Measurements from ENCODE around the gene PRELP.

Gene PRELP

GRCh38 chr1:203493901-203494300 is 18.3 kb downstream of the PRELP start, which contains the start of gene OPTC:
OPTC (plus strand) TSS chr1:203494153; CDS start chr1:203496006, 1,853 bp downstream.
- TF ChIP-seq CTCF (IDR thresholded peaks at IDR 0.05; ENCODE audit: poor library complexity, severe bottlenecking) = no peak
- Histone ChIP-seq H3K9me3 (ENCODE audit: severe bottlenecking) (no peaks in the 10 kb centered on the region), H3K4me3 (ENCODE audit: severe bottlenecking) (no peak within 1 kb of the TSS), H3K27ac (ENCODE audit: poor library complexity, severe bottlenecking) (no peak within 1 kb of the TSS), H3K4me1 (ENCODE audit: insufficient read depth, poor library complexity, severe bottlenecking) (no peaks in the 10 kb centered on the region), H3K36me3 (ENCODE audit: low read depth) (no peaks in the 10 kb centered on the region), H3K27me3 (ENCODE audit: insufficient read depth, poor library complexity, severe bottlenecking) (no peaks in the 10 kb centered on the region)
- no peak for DNase-seq (ENCODE audit: low spot score)
- no peak for ATAC-seq (ENCODE audit: low read depth)

GRCh38 chr1:203495845-203496244 is 20.2 kb downstream of the PRELP start:
- Histone ChIP-seq H3K4me3 (ENCODE audit: severe bottlenecking) (no peak overlapping the region), H3K36me3 (ENCODE audit: low read depth) (no peaks in the 10 kb centered on the region), H3K4me1 (ENCODE audit: insufficient read depth, poor library complexity, severe bottlenecking) (no peaks in the 10 kb centered on the region), H3K27me3 (ENCODE audit: insufficient read depth, poor library complexity, severe bottlenecking) (no peaks in the 10 kb centered on the region), H3K27ac (ENCODE audit: poor library complexity, severe bottlenecking) (no peak overlapping the region), H3K9me3 (ENCODE audit: severe bottlenecking) (no peaks in the 10 kb centered on the region)
- DNase-seq (ENCODE audit: low spot score) (no peak), ATAC-seq (ENCODE audit: low read depth) (no peak)
- no peak for TF ChIP-seq CTCF (IDR thresholded peaks at IDR 0.05; ENCODE audit: poor library complexity, severe bottlenecking)

DNA sequence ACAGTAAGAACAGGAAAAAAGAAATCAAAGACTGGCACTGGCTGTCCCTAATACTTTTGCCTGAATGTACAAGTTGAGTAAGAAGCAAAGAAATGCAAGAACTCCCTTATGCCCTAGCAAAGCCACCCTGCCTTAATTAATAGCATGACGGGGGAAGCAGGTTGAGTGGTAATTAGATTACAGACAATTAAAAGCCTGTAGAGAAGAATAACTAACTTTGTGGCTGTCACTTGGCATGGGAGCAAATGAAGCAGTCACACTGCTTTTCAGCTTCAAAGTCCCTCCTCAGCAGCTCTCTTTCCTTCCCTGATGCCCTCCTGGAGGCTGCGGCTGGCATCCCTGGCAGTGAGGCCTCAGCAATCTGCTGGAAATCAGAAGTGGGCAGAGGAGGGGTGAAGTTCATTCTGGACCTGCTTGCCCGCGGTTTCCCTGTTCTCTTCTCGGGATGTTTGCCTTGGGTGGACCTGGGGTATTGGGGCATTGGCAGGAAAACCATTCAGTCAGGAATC is 21.7 kb downstream of the PRELP start:
- no peak for TF ChIP-seq CTCF (IDR thresholded peaks at IDR 0.05; ENCODE audit: poor library complexity, severe bottlenecking)
- ATAC-seq (ENCODE audit: low read depth) (no peak), DNase-seq (ENCODE audit: low spot score) (no peak)
- H3K36me3 ChIP-seq (ENCODE audit: low read depth) = no peaks in the 10 kb centered on the region
- no peaks in the 10 kb centered on the region for H3K4me1 ChIP-seq (ENCODE audit: insufficient read depth, poor library complexity, severe bottlenecking)
- H3K27me3 ChIP-seq (ENCODE audit: insufficient read depth, poor library complexity, severe bottlenecking) = no peaks in the 10 kb centered on the region
- no peaks in the 10 kb centered on the region for H3K9me3 ChIP-seq (ENCODE audit: severe bottlenecking)
- H3K27ac ChIP-seq (ENCODE audit: poor library complexity, severe bottlenecking) = no peak overlapping the region
- H3K4me3 ChIP-seq (ENCODE audit: severe bottlenecking) = no peak overlapping the region

DNA sequence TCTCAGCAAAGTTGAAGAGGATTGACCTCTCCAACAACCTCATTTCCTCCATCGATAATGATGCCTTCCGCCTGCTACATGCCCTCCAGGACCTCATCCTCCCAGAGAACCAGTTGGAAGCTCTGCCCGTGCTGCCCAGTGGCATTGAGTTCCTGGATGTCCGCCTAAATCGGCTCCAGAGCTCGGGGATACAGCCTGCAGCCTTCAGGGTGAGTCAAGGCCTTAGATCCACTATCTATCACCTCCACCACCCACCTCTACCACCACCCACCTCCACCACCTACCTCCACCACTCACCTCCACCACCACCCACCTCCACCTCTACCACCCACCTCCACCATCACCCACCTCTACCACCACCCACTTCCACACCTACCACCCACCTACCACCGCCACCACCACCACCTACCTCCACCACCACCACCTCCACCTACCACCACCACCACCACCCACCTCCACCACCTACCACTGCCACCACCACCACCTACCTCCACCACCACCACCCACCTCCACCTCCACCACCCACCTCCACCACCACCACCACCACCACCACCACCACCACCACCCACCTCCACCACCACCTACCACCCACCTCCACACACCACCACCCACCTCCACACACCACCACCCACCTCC is 24.2 kb downstream of the PRELP start:
- no peaks in the 10 kb centered on the region for H3K36me3 ChIP-seq (ENCODE audit: low read depth)
- DNase-seq (ENCODE audit: low spot score) (no peak), ATAC-seq (ENCODE audit: low read depth) (no peak)
- H3K9me3 ChIP-seq (ENCODE audit: severe bottlenecking) = no peaks in the 10 kb centered on the region
- TF ChIP-seq CTCF (IDR thresholded peaks at IDR 0.05; ENCODE audit: poor library complexity, severe bottlenecking) = no peak
- no peak overlapping the region for H3K27ac ChIP-seq (ENCODE audit: poor library complexity, severe bottlenecking)
- no peaks in the 10 kb centered on the region for H3K4me1 ChIP-seq (ENCODE audit: insufficient read depth, poor library complexity, severe bottlenecking)
- no peak overlapping the region for H3K4me3 ChIP-seq (ENCODE audit: severe bottlenecking)
- no peaks in the 10 kb centered on the region for H3K27me3 ChIP-seq (ENCODE audit: insufficient read depth, poor library complexity, severe bottlenecking)

DNA sequence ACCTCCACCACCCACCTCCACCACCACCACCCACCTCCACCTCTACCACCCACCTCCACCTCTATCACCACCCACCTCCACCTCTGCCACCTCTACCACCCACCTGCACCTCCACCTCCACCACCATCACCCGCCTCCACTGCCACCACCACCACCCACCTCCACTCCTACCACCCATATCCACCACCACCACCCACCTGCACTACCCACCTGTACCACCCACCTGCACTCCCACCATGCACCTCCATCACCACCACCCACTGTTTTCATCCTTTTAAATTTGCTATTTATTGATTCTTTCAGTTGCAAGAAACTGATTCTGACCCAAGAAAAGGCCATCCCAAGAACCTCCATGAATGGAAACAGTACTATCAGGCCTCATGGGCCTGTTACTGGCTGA is 24.7 kb downstream of the PRELP start:
- Histone ChIP-seq H3K36me3 (ENCODE audit: low read depth) (no peaks in the 10 kb centered on the region), H3K9me3 (ENCODE audit: severe bottlenecking) (no peaks in the 10 kb centered on the region), H3K27ac (ENCODE audit: poor library complexity, severe bottlenecking) (no peak overlapping the region), H3K4me1 (ENCODE audit: insufficient read depth, poor library complexity, severe bottlenecking) (no peaks in the 10 kb centered on the region), H3K27me3 (ENCODE audit: insufficient read depth, poor library complexity, severe bottlenecking) (no peaks in the 10 kb centered on the region), H3K4me3 (ENCODE audit: severe bottlenecking) (no peak overlapping the region)
- ATAC-seq (ENCODE audit: low read depth) = no peak
- TF ChIP-seq CTCF (IDR thresholded peaks at IDR 0.05; ENCODE audit: poor library complexity, severe bottlenecking) = no peak
- no peak for DNase-seq (ENCODE audit: low spot score)

Measured in RWPE2 (cell line).